SIG-M5 treated with dmso at 0.1 percent for 504 hours (cell line): ENCODE data around the gene INSRR.

ENCODE experiments used
- DNase-seq: peaks from one replicate; lab custom pipeline; 2025; ENCODE audit not compliant: unreplicated experiment; lab: John Stamatoyannopoulos, UW

INSRR gene

GRCh38 chr1:156852418-156852874, 6.5 kb downstream of the INSRR start:
- DNase-seq, result no peak

- no peak for DNase-seq
These were observed 7.0 kb downstream of the INSRR start for GRCh38 chr1:156851779-156852417.

GRCh38 chr1:156849151-156849496, 9.8 kb downstream of the INSRR start:
- DNase-seq, result no peak

GRCh38 chr1:156848461-156849150, 10.3 kb downstream of the INSRR start:
- no peak for DNase-seq

- no peak for DNase-seq
These were observed 11.1 kb downstream of the INSRR start for GRCh38 chr1:156847591-156848460.

- no peak for DNase-seq
These were observed 12.3 kb downstream of the INSRR start for GRCh38 chr1:156846643-156847042.

- no peak for DNase-seq
These were observed 12.9 kb downstream of the INSRR start for GRCh38 chr1:156845953-156846545.

GRCh38 chr1:156845055-156845952, 13.6 kb downstream of the INSRR start:
- DNase-seq, result no peak

GRCh38 chr1:156844638-156845037, 14.3 kb downstream of the INSRR start:
- DNase-seq, result no peak

GRCh38 chr1:156844102-156844501, 14.8 kb downstream of the INSRR start:
- no peak for DNase-seq

- no peak for DNase-seq
These were observed 16.2 kb downstream of the INSRR start for GRCh38 chr1:156842618-156843300.

GRCh38 chr1:156841295-156841855, 17.5 kb downstream of the INSRR start:
- DNase-seq, result no peak

- DNase-seq, result no peak
These were observed 18.0 kb downstream of the INSRR start for GRCh38 chr1:156840898-156841279.

GRCh38 chr1:156840186-156840897, 18.6 kb downstream of the INSRR start:
- no peak for DNase-seq

- no peak for DNase-seq
These were observed 19.3 kb downstream of the INSRR start for GRCh38 chr1:156839426-156840109.

- DNase-seq, result peak; percentile 37
These were observed 19.9 kb downstream of the INSRR start for GRCh38 chr1:156838972-156839371.

- DNase-seq, result no peak
These were observed 22.0 kb downstream of the INSRR start for GRCh38 chr1:156836892-156837291.

GRCh38 chr1:156836041-156836654, 22.8 kb downstream of the INSRR start:
- no peak for DNase-seq
